ENCODE data around the gene MCTP1.

- TF ChIP-seq CTCF (IDR thresholded peaks at IDR 0.05; ENCODE audit: low read length) = no peak
- no peak for TF ChIP-seq EZH2phosphoT487 (IDR thresholded peaks at IDR 0.05; ENCODE audit: low read length)
- TF ChIP-seq EZH2 (optimal IDR thresholded peaks at IDR 0.05; ENCODE audit: low read depth, low read length) = no peak
Observed at GRCh38 chr5:94983861-94984535, 300.9 kb downstream of the MCTP1 start.

Measured in MM.1S (cell line).